Muscle layer of duodenum (tissue), 2 donors: Measurements from ENCODE around the gene MPHOSPH6.
"Not testable (repeated sequence)": the region's sequence is repeated elsewhere in the genome, so short reads cannot be mapped to it uniquely, and the experiment has no call there.

ENCODE experiments used
- H3K27ac ChIP-seq: one replicate; pipeline ENCODE4 v1.7.0; 2013; ENCODE audit warnings: mild to moderate bottlenecking, low read length
- H3K27me3 ChIP-seq: one replicate; pipeline ENCODE4 v1.7.0; 2013; ENCODE audit warnings: low read depth, mild to moderate bottlenecking, control low read depth, low read length
- H3K36me3 ChIP-seq, 2 donors: one replicate each; pipeline ENCODE4 v1.7.0; 2013; ENCODE audit warnings: low read length in 2 of 2, control low read depth in 1 of 2, mild to moderate bottlenecking in 1 of 2; ENCODE audit not compliant: insufficient read depth in 2 of 2, control insufficient read depth in 1 of 2
- H3K4me1 ChIP-seq, 2 donors: one replicate each; pipeline ENCODE4 v1.7.0; 2013; ENCODE audit warnings: low read length in 2 of 2, mild to moderate bottlenecking in 2 of 2, control low read depth in 1 of 2, moderate library complexity in 1 of 2; ENCODE audit not compliant: insufficient read depth in 2 of 2, control insufficient read depth in 1 of 2
- H3K4me3 ChIP-seq, 2 donors: one replicate each; pipeline ENCODE4 v1.7.0; 2013; ENCODE audit warnings: low read length in 2 of 2, low read depth in 1 of 2, mild to moderate bottlenecking in 1 of 2
- H3K9me3 ChIP-seq, 2 donors: one replicate each; pipeline ENCODE4 v1.7.0; 2013; ENCODE audit warnings: low read length in 2 of 2, control low read depth in 1 of 2, mild to moderate bottlenecking in 1 of 2; ENCODE audit not compliant: control insufficient read depth in 1 of 2
- donor health status: healthy.

MPHOSPH6 gene

DNA sequence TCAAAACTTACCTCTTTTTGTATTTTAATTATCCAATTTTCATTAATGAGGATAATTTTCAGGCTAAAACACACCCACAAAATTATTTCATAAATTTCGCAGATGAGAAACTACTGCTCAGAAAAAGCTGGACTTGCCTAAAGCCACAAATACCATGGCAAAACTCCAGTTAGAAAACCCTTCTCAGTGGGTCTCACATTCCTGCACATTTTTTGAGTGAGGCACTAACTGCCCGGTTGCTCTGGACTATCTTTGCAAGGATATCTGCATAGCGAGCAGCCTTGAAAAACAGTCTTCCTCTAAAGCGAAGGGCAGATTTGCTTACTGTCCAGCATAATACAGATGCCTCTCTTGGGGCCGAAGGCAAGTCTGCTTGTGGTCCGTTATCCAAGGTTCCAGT is 9.8 kb downstream of the MPHOSPH6 start:
- peaks cover 28 to 46% of the 10 kb centered on the region in 2 donors for H3K36me3 ChIP-seq

DNA sequence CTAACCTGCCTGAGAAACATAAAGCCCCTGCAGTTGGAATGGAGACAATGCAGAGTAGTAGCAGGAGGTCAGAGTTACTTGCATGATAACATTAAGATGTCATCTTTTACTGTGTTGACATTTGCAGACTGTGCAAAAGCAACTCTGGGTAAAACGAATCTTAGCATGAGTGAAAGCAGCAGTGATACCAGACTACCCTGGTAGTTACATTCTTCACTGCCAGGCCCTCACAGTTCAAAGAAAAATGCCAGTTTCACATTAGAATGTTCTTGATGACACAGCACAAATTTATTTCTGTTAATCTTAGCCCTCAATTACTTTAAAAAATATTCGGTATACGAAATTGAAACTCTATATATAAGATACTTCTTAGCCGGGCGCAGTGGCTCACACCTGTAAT is 12.2 kb downstream of the MPHOSPH6 start:
- H3K27ac ChIP-seq: no peak overlapping the region
- H3K4me1 ChIP-seq: no peaks in the 10 kb centered on the region
- H3K4me3 ChIP-seq: no peak overlapping the region
- no peaks in the 10 kb centered on the region for H3K27me3 ChIP-seq
- H3K36me3 ChIP-seq: peaks cover 14 to 35% of the 10 kb centered on the region in 2 donors
- H3K9me3 ChIP-seq: no peaks in the 10 kb centered on the region

More for the DNA sequence above, 9.8 kb downstream of the MPHOSPH6 start:
- Histone ChIP-seq H3K27me3 (no peaks in the 10 kb centered on the region), H3K4me3 (no peak overlapping the region), H3K27ac (no peak overlapping the region), H3K4me1 (no peaks in the 10 kb centered on the region), H3K9me3 (no peaks in the 10 kb centered on the region)

DNA sequence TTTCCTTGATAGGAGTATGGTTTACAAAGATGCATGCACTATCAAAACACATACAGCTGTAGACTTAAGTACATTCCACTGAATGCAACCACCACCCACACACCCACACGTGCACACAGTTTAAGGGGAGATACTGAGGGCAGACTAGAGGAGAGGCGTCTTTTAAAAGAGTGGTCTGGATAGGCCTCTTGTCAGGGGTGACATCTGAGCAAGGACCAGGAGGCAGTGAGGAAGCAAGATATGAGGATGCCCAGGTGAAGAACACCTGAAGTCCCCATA is 12.6 kb downstream of the MPHOSPH6 start:
- no peaks in the 10 kb centered on the region for H3K27me3 ChIP-seq
- peaks cover 13 to 32% of the 10 kb centered on the region in 2 donors for H3K36me3 ChIP-seq
- no peaks in the 10 kb centered on the region for H3K4me1 ChIP-seq
- H3K9me3 ChIP-seq: no peaks in the 10 kb centered on the region
- no peak overlapping the region for H3K4me3 ChIP-seq
- H3K27ac ChIP-seq: no peak overlapping the region

DNA sequence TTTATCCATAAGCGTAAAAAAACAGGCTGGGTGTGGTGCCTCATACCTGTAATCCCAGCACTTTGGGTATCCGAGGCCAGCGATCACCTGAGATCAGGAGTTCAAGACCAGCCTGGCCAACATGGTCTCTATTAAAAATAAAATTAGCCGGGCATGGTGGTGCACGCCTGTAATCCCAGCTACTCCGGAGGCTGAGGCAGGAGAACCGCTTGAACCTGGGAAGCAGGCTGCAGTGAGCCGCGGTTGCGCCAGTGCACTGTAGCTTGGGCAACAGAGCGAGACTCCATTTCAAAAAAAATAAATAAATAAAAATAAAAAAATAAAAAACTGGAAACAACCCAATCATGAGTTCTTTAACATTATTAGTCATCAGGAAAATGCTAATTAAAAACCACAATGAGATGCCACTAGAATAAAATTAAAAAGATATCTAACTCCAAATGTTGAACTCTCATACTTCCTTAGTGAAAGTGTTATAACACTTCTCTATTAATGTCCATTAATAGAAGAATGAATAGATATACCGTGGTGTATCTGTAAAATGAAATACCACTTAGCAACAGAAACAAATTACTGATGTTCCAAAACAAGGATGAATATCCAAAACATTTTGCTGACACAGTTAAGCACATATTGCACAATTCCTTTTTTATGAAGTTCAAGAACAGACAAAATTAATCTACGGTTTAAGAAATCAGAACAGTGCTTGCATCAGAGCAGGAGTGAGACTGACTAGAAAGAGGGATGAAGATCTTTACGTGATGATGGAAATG is 13.1 kb downstream of the MPHOSPH6 start:
- peaks cover 13 to 27% of the 10 kb centered on the region in 2 donors for H3K36me3 ChIP-seq

DNA sequence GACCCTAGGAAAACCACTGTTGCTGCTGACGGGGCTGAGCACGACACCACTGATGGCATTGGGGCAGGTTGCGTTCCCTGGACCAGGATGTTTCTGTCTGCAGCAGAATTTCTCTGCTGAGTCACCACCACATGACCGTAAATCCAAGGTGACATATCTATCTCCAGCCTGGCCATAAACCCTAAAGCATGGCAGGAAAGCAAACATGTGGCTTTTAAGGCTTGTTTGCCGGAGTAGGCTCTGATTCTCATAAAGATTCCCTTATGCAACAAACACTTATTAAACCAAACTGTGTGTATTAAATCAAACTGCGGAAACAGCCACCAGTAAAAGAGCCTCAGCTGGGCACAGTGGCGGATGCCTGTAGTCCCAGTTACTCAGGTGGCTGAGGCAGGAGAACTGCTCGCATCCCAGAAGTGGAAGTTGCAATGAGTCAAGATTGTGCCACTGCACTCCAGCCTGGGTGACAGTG is 17.3 kb downstream of the MPHOSPH6 start:
- H3K4me3 ChIP-seq: no peak overlapping the region
- H3K4me1 ChIP-seq: no peaks in the 10 kb centered on the region
- H3K27ac ChIP-seq: no peak overlapping the region
- H3K9me3 ChIP-seq: no peaks in the 10 kb centered on the region
- no peaks in the 10 kb centered on the region for H3K27me3 ChIP-seq
- H3K36me3 ChIP-seq: peaks cover 7 to 16% of the 10 kb centered on the region in 2 donors

More for the DNA sequence above, 13.1 kb downstream of the MPHOSPH6 start:
- no peak overlapping the region for H3K27ac ChIP-seq
- no peaks in the 10 kb centered on the region for H3K9me3 ChIP-seq
- no peak overlapping the region for H3K4me3 ChIP-seq
- no peaks in the 10 kb centered on the region for H3K4me1 ChIP-seq
- no peaks in the 10 kb centered on the region for H3K27me3 ChIP-seq

DNA sequence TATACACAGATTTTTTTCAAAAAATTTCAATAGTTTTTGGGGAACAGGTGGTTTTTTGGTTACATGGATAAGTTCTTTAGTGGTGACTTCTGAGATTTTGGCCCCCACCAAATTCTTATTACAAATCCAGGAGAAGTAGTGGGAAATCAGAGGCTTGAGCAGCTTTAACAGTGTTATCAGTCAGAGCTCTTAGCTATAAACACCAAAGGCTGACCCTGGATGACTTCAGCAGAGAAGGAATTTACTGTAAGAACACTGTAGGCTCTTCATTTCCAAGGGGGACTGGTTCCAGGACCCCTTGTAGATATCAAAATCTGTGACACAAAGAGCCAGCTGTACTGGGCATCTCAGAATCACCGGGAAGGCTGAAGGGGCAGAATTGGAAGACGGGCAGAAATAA is 17.8 kb downstream of the MPHOSPH6 start:
- H3K27ac ChIP-seq: no peak overlapping the region
- no peaks in the 10 kb centered on the region for H3K4me1 ChIP-seq
- H3K27me3 ChIP-seq: no peaks in the 10 kb centered on the region
- H3K9me3 ChIP-seq: no peaks in the 10 kb centered on the region
- H3K36me3 ChIP-seq: peaks cover 12 to 21% of the 10 kb centered on the region in 2 donors
- no peak overlapping the region for H3K4me3 ChIP-seq

DNA sequence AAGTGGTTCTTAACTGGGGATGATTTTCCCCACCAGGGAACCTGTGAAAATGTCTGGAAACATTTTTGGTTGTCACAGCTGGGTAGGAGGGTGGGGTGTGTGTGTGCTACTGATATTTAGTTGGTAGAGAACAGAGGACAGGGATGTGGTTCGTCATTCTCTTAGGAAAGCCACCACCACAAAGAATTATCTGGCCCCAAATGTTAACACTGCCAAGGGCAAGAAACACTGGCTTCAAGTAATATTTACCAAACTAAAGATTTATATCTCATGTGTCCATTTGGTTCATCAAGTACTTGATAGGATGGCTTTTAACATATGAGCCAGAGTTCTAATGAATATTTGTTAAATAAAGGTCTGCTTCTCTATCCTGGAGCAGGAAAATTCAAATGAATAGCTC is 19.5 kb downstream of the MPHOSPH6 start:
- peaks cover 14 to 26% of the 10 kb centered on the region in 2 donors for H3K36me3 ChIP-seq
- H3K4me3 ChIP-seq: no peak overlapping the region
- no peaks in the 10 kb centered on the region for H3K27me3 ChIP-seq
- H3K27ac ChIP-seq: no peak overlapping the region
- no peaks in the 10 kb centered on the region for H3K4me1 ChIP-seq
- H3K9me3 ChIP-seq: no peaks in the 10 kb centered on the region

DNA sequence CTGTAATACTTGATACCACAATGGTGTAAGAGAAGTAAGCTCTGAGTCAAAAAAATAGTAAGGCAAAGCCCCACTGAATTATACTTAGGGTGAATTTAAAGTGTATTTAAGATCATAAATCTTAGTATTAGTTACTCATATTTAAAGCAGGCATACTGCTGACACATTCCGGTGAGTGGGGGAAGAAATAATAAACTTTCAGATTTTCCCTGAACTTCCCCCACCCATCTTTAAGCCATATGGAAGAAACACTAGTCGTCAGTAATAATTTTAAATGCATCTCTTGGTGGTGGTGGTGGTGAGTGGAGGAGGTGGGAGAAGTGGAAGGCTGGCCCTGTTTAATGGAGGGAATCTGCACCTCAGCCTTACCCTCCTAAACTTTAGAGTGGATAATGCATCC is 20.5 kb downstream of the MPHOSPH6 start:
- Histone ChIP-seq H3K27ac (no peak overlapping the region), H3K4me3 (no peak overlapping the region), H3K27me3 (no peaks in the 10 kb centered on the region), H3K4me1 (no peaks in the 10 kb centered on the region), H3K9me3 (no peaks in the 10 kb centered on the region), H3K36me3 (peaks cover 14 to 22% of the 10 kb centered on the region in 2 donors)

DNA sequence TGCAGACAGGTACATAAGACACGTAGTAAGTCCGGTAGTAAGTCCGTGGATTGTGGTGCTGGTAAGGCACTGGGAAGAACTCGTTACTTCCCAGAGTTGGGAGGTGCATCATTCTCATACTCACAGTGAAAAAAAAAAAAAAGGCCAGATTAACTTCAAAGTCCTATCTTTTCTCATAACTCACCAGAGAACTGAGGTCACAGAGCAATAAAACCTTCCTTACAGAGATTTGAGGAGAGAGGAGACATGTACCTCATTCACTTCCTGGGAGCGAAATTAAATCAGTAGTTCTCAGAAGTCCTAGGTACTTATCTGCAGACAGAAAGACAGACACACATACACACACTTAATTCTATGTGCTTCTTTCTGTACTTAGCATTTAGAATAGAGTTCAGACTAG is 22.5 kb downstream of the MPHOSPH6 start:
- H3K36me3 ChIP-seq: peaks cover 14 to 22% of the 10 kb centered on the region in 2 donors
- H3K4me1 ChIP-seq: no peaks in the 10 kb centered on the region
- no peak overlapping the region for H3K27ac ChIP-seq
- H3K9me3 ChIP-seq: no peaks in the 10 kb centered on the region
- H3K4me3 ChIP-seq: no peak overlapping the region
- H3K27me3 ChIP-seq: no peaks in the 10 kb centered on the region

DNA sequence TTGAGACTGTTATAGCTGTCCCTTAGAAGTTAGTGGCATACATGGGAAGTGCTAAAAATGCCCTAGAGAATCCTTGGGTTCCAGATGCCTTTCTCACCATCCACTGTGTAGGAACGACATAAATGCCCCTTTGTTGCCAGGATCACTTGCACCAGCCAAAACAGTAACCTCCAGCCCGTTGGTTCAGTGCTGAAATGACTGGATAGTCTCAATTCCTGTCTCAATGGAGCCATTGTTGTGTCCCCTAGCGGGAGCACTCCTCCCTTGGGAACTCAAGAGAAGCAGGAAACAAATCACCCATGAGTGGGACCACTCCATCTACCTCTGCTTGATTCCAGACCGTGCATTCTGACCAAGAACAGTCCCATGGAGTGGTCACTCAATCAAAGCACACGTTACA is 23.1 kb downstream of the MPHOSPH6 start:
- H3K36me3 ChIP-seq: peaks cover 14 to 22% of the 10 kb centered on the region in 2 donors
- H3K4me1 ChIP-seq: no peaks in the 10 kb centered on the region
- H3K9me3 ChIP-seq: no peaks in the 10 kb centered on the region
- no peak overlapping the region for H3K4me3 ChIP-seq
- H3K27ac ChIP-seq: no peak overlapping the region
- no peaks in the 10 kb centered on the region for H3K27me3 ChIP-seq

DNA sequence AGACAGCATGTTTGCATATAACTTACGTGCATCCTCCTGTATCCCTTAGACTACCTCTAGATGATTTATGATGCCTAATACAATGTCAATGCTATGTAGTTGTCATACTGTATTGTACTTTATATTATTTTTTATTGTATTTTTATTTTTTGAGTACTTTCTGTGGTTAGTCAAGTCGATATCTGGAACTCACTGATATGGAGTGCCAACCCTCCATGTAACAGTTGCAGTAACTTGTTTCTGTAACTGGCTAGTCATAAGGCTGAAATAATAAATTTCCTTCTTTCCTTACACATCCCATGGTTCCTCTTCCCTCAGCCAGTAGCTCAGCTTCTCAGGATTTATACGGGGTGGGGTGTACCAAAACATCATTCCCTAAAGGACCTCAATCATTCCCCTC is 23.5 kb downstream of the MPHOSPH6 start:
- Histone ChIP-seq H3K27me3 (no peaks in the 10 kb centered on the region), H3K9me3 (no peaks in the 10 kb centered on the region), H3K27ac (no peak overlapping the region), H3K36me3 (peaks cover 14 to 22% of the 10 kb centered on the region in 2 donors), H3K4me3 (no peak overlapping the region), H3K4me1 (no peaks in the 10 kb centered on the region)

DNA sequence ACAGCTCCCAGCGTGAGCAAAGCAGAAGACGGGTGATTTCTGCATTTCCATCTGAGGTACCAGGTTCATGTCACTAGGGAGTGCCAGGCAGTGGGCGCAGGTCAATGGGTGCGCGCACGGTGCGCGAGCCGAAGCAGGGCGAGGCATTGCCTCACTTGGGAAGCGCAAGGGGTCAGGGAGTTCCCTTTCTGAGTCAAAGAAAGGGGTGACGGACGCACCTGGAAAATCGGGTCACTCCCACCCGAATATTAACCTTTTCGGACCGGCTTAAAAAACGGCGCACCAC is 30.8 kb downstream of the MPHOSPH6 start:
- not testable (repeated sequence) for H3K27ac ChIP-seq, H3K9me3 ChIP-seq, H3K4me1 ChIP-seq, H3K36me3 ChIP-seq, H3K27me3 ChIP-seq, H3K4me3 ChIP-seq
